Caco-2 (cell line): ENCODE data around the gene RPL26. TPM values are rescaled to one million over a fixed set of nuclear protein-coding genes. Genes with fewer than 3 reads are reported as not detected.

Experiments used
- BruUV-seq: library from RNA; stranded (reverse); fragments of 400-500 nt; replicated peaks from 2 replicates; lab custom pipeline; 2021; lab: Mats Ljungman, UMichigan
- CTCF ChIA-PET: fragments of 300-600 bp; sonication (Branson Sonifier 250); formaldehyde crosslinking; loops from one replicate; lab custom pipeline; 2022; ENCODE audit warnings: antibody characterized with exemption; lab: Charles Lee
- POLR2A ChIA-PET: fragments of 300-600 bp; sonication (Branson Sonifier 250); formaldehyde crosslinking; loops from one replicate; lab custom pipeline; 2022; ENCODE audit warnings: antibody characterized with exemption; lab: Charles Lee
- DNase-seq, 2 experiments: peaks; one replicate each; pipeline versions ENCODE4 v3.0.0 to v3.0.0-alpha.2; 2020 to 2022
- H3K27me3 ChIP-seq: replicated peaks from 2 replicates; pipeline ENCODE4 v1.6.0; 2011; ENCODE audit warnings: low read length; ENCODE audit not compliant: control insufficient read depth, insufficient read depth
- H3K36me3 ChIP-seq: 2 replicates; pipeline ENCODE4 v1.5.1; 2011; ENCODE audit warnings: low read length; ENCODE audit not compliant: control insufficient read depth, insufficient read depth
- H3K4me1 ChIP-seq: fragments of 250-450 bp; sonication (Bioruptor Pico); 2 replicates; pipeline ENCODE4 v1.5.1; 2020; ENCODE audit warnings: mild to moderate bottlenecking
- H3K4me3 ChIP-seq: 2 replicates; pipeline ENCODE4 v1.5.1; 2011; ENCODE audit warnings: low read depth, mild to moderate bottlenecking, control low read depth, low read length
- H3K9me3 ChIP-seq: fragments of 250-450 bp; sonication (Bioruptor Pico); 2 replicates; pipeline ENCODE4 v1.5.1; 2020; ENCODE audit warnings: mild to moderate bottlenecking, moderate library complexity
- H3K27ac Mint-ChIP-seq: one replicate; pipeline ENCODE4 v1.8.0; 2022; ENCODE audit warnings: mixed read lengths; ENCODE audit not compliant: unreplicated experiment
- H3K27me3 Mint-ChIP-seq: one replicate; pipeline ENCODE4 v1.8.0; 2022; ENCODE audit warnings: mixed read lengths; ENCODE audit not compliant: insufficient read depth, unreplicated experiment
- H3K36me3 Mint-ChIP-seq: one replicate; pipeline ENCODE4 v1.8.0; 2022; ENCODE audit warnings: mild to moderate bottlenecking, mixed read lengths; ENCODE audit not compliant: insufficient read depth, unreplicated experiment
- H3K4me1 Mint-ChIP-seq: one replicate; pipeline ENCODE4 v1.8.0; 2022; ENCODE audit warnings: low read depth, mixed read lengths; ENCODE audit not compliant: unreplicated experiment
- H3K4me3 Mint-ChIP-seq: one replicate; pipeline ENCODE4 v1.8.0; 2022; ENCODE audit warnings: mild to moderate bottlenecking, moderate library complexity, mixed read lengths; ENCODE audit not compliant: unreplicated experiment
- H3K9me3 Mint-ChIP-seq: one replicate; pipeline ENCODE4 v1.8.0; 2022; ENCODE audit warnings: mixed read lengths; ENCODE audit not compliant: unreplicated experiment
- CTCF ChIP-seq, 2 experiments: fragments of 200-600 bp in 1 of 2; IDR thresholded peaks; 1 replicate in 1 of 2; 2 replicates in 1 of 2; pipeline versions ENCODE4 v1.5.1 to v1.8.0; 2011 to 2022; ENCODE audit warnings: antibody characterized with exemption in 1 of 2, control low read depth in 1 of 2, inconsistent platforms in 1 of 2, low read depth in 1 of 2, low read length in 1 of 2, mild to moderate bottlenecking in 1 of 2, moderate library complexity in 1 of 2; ENCODE audit not compliant: insufficient read depth in 1 of 2, severe bottlenecking in 1 of 2, unreplicated experiment in 1 of 2
- intact Hi-C: fragments of 100-400 bp; cut with micrococcal nuclease; formaldehyde crosslinking; loops from one replicate; pipeline ENCODE4 v1.10.0; 2022; ENCODE audit not compliant: unreplicated experiment
- total RNA-seq: library from RNA; stranded (reverse); gene quantifications from 2 replicates; pipeline ENCODE4 v1.2.3, GENCODE V29; 2022

RPL26 gene
- total RNA-seq, 1 experiment from 2014 or later, result 999 TPM

- no peaks in the 10 kb centered on the region for H3K4me1 Mint-ChIP-seq
- Histone ChIP-seq H3K4me3 (no peak overlapping the region), H3K36me3 (no peaks in the 10 kb centered on the region), H3K9me3 (no peaks in the 10 kb centered on the region), H3K27me3 (no peaks in the 10 kb centered on the region), H3K4me1 (no peaks in the 10 kb centered on the region)
- no peak for TF ChIP-seq CTCF (IDR thresholded peaks at IDR 0.05; ENCODE audit: insufficient read depth in 1 of 2, low read depth in 1 of 2, low read length in 1 of 2, severe bottlenecking in 1 of 2, unreplicated experiment in 1 of 2)
- intact Hi-C loops, result loop anchor here (10.0 kb wide), 1 partner anchor 334 kb away; the partner anchor contains the start of gene CCDC42
- H3K9me3 Mint-ChIP-seq, result no peaks in the 10 kb centered on the region
- no peak for DNase-seq
- ChIA-PET CTCF (interaction anchor here (0.7 to 1.4 kb wide), 8 partner anchors 9 to 375 kb away, joined by 3 to 13 read pairs (median 4); partner anchors contain the start of gene NDEL1), POLR2A (interaction anchor here (1.0 kb wide), 1 partner anchor 27 kb away, joined by 5 read pairs; no protein-coding TSS in a partner anchor)
- H3K36me3 Mint-ChIP-seq, result peaks cover 5% of the 10 kb centered on the region
- no TSS peak for BruUV-seq
- no peak overlapping the region for H3K27ac Mint-ChIP-seq
- no peaks in the 10 kb centered on the region for H3K27me3 Mint-ChIP-seq
- no peak overlapping the region for H3K4me3 Mint-ChIP-seq
Measured at GRCh38 chr17:8410883-8411238, 27.9 kb upstream of the RPL26 start.

GRCh38 chr17:8409966-8410882 is 27.2 kb upstream of the RPL26 start:
- peak; percentile 58 for TF ChIP-seq CTCF (IDR thresholded peaks at IDR 0.05; ENCODE audit: insufficient read depth in 1 of 2, low read depth in 1 of 2, low read length in 1 of 2, severe bottlenecking in 1 of 2, unreplicated experiment in 1 of 2)
- Mint-ChIP-seq H3K9me3 (no peaks in the 10 kb centered on the region), H3K4me1 (no peaks in the 10 kb centered on the region), H3K27me3 (no peaks in the 10 kb centered on the region), H3K4me3 (no peak overlapping the region), H3K36me3 (peaks cover 5% of the 10 kb centered on the region), H3K27ac (no peak overlapping the region)
- ChIA-PET POLR2A (interaction anchor here (1.0 kb wide), 1 partner anchor 27 kb away, joined by 5 read pairs; no protein-coding TSS in a partner anchor), CTCF (interaction anchor here (0.6 to 1.4 kb wide), 9 partner anchors 10 to 376 kb away, joined by 3 to 13 read pairs (median 4); partner anchors contain the start of gene NDEL1)
- no peaks in the 10 kb centered on the region for H3K9me3 ChIP-seq
- H3K27me3 ChIP-seq, result no peaks in the 10 kb centered on the region
- H3K4me3 ChIP-seq, result no peak overlapping the region
- intact Hi-C loops, result loop anchor here (10.0 kb wide), 1 partner anchor 335 kb away; the partner anchor contains the start of gene CCDC42
- no peaks in the 10 kb centered on the region for H3K4me1 ChIP-seq
- BruUV-seq, result no TSS peak
- no peaks in the 10 kb centered on the region for H3K36me3 ChIP-seq
- DNase-seq, result peak; percentile 77

- Histone ChIP-seq H3K9me3 (no peaks in the 10 kb centered on the region), H3K27me3 (no peaks in the 10 kb centered on the region), H3K36me3 (no peaks in the 10 kb centered on the region), H3K4me1 (no peaks in the 10 kb centered on the region), H3K4me3 (no peak overlapping the region)
- H3K9me3 Mint-ChIP-seq, result no peaks in the 10 kb centered on the region
- TF ChIP-seq CTCF (IDR thresholded peaks at IDR 0.05; ENCODE audit: insufficient read depth in 1 of 2, low read depth in 1 of 2, low read length in 1 of 2, severe bottlenecking in 1 of 2, unreplicated experiment in 1 of 2), result no peak
- H3K4me3 Mint-ChIP-seq, result no peak overlapping the region
- no peak for DNase-seq
- no peaks in the 10 kb centered on the region for H3K4me1 Mint-ChIP-seq
- ChIA-PET POLR2A (no interaction called here), CTCF (no interaction called here)
- H3K36me3 Mint-ChIP-seq, result peaks cover 5% of the 10 kb centered on the region
- no TSS peak for BruUV-seq
- no peaks in the 10 kb centered on the region for H3K27me3 Mint-ChIP-seq
- intact Hi-C loops, result no loop called here
- H3K27ac Mint-ChIP-seq, result no peak overlapping the region
Measured at GRCh38 chr17:8408371-8408770, 25.4 kb upstream of the RPL26 start.
